MM.1S (cell line): ENCODE results near the gene KSR1.

Source experiments
- DNase-seq: peaks from one replicate; pipeline ENCODE4 v3.0.0-alpha.2; 2015
- H2AFZ ChIP-seq: fragments of 300-600 bp; sonication (generic); 2 replicates; pipeline ENCODE4 v1.6.0; 2016; ENCODE audit warnings: antibody characterized with exemption, low read length
- H3F3A ChIP-seq: fragments of 300-600 bp; sonication (generic); 2 replicates; pipeline ENCODE4 v1.6.1; 2016; ENCODE audit warnings: mild to moderate bottlenecking, antibody characterized with exemption, low read length, moderate library complexity, mixed read lengths; ENCODE audit not compliant: insufficient read depth
- H3K27ac ChIP-seq: fragments of 300-600 bp; sonication (generic); 2 replicates; pipeline ENCODE4 v1.5.1; 2016; ENCODE audit warnings: mild to moderate bottlenecking, low read length
- H3K27me3 ChIP-seq: fragments of 300-600 bp; sonication (generic); replicated peaks from 2 replicates; pipeline ENCODE4 v1.6.0; 2016; ENCODE audit warnings: low read length; ENCODE audit not compliant: insufficient read depth
- H3K36me3 ChIP-seq: fragments of 300-600 bp; sonication (generic); replicated peaks from 2 replicates; pipeline ENCODE4 v1.6.1; 2016; ENCODE audit warnings: mild to moderate bottlenecking, low read length, mixed read lengths; ENCODE audit not compliant: insufficient read depth
- H3K4me1 ChIP-seq: fragments of 300-600 bp; sonication (generic); 2 replicates; pipeline ENCODE4 v1.6.1; 2016; ENCODE audit warnings: low read length, mixed read lengths
- H3K4me2 ChIP-seq: fragments of 300-600 bp; sonication (generic); 2 replicates; pipeline ENCODE4 v1.6.0; 2016; ENCODE audit warnings: low read depth, low read length
- H3K4me3 ChIP-seq: fragments of 300-600 bp; sonication (generic); 2 replicates; pipeline ENCODE4 v1.5.1; 2016; ENCODE audit warnings: low read length, mixed read lengths
- H3K79me2 ChIP-seq: fragments of 300-600 bp; sonication (generic); 2 replicates; pipeline ENCODE4 v1.6.1; 2016; ENCODE audit warnings: mixed run types, low read length, mixed read lengths
- H3K9ac ChIP-seq: fragments of 300-600 bp; sonication (generic); 2 replicates; pipeline ENCODE4 v1.6.1; 2016; ENCODE audit warnings: low read length, mixed read lengths
- H3K9me2 ChIP-seq: fragments of 300-600 bp; sonication (generic); replicated peaks from 2 replicates; pipeline ENCODE4 v1.6.1; 2016; ENCODE audit warnings: mild to moderate bottlenecking, low read length, mixed read lengths; ENCODE audit not compliant: insufficient read depth
- H3K9me3 ChIP-seq: fragments of 300-600 bp; sonication (generic); replicated peaks from 2 replicates; pipeline ENCODE4 v1.6.1; 2016; ENCODE audit warnings: mild to moderate bottlenecking, low read length, mixed read lengths; ENCODE audit not compliant: insufficient read depth
- H4K20me1 ChIP-seq: fragments of 300-600 bp; sonication (generic); 2 replicates; pipeline ENCODE4 v1.6.1; 2016; ENCODE audit warnings: mild to moderate bottlenecking, low read length, moderate library complexity, mixed read lengths; ENCODE audit not compliant: insufficient read depth
- CTCF ChIP-seq: fragments of 300-600 bp; sonication (generic); IDR thresholded peaks from 2 replicates; pipeline ENCODE4 v1.5.1; 2016; ENCODE audit warnings: antibody characterized with exemption, low read length, mixed read lengths
- EZH2 ChIP-seq: fragments of 300-600 bp; sonication (generic); optimal IDR thresholded peaks from 2 replicates; pipeline ENCODE3; 2017; ENCODE audit warnings: low read depth, mild to moderate bottlenecking, antibody characterized with exemption, low read length, mixed read lengths
- EZH2phosphoT487 ChIP-seq: fragments of 300-600 bp; sonication (generic); IDR thresholded peaks from 2 replicates; pipeline ENCODE4 v1.6.1; 2018; ENCODE audit warnings: antibody characterized with exemption, low read length

Gene KSR1

GRCh38 chr17:27577884-27578717, 121.9 kb downstream of the KSR1 start:
- Histone ChIP-seq H3K27ac (no peak overlapping the region), H3K27me3 (no peaks in the 10 kb centered on the region), H3K9me2 (no peaks in the 10 kb centered on the region), H3K9me3 (no peaks in the 10 kb centered on the region), H3K9ac (no peak overlapping the region), H4K20me1 (no peaks in the 10 kb centered on the region), H3K36me3 (no peaks in the 10 kb centered on the region), H2AFZ (no peak overlapping the region), H3K4me1 (no peaks in the 10 kb centered on the region), H3F3A (no peaks in the 10 kb centered on the region), H3K4me2 (no peak overlapping the region), H3K4me3 (no peak overlapping the region), H3K79me2 (no peaks in the 10 kb centered on the region)
- no peak for TF ChIP-seq EZH2phosphoT487
- TF ChIP-seq CTCF = no peak
- no peak for DNase-seq

- Histone ChIP-seq H3K79me2 (no peaks in the 10 kb centered on the region), H3K9ac (no peak overlapping the region), H3K9me3 (no peaks in the 10 kb centered on the region), H3K36me3 (no peaks in the 10 kb centered on the region), H4K20me1 (no peaks in the 10 kb centered on the region), H2AFZ (no peak overlapping the region), H3K9me2 (no peaks in the 10 kb centered on the region), H3K4me2 (no peak overlapping the region), H3F3A (no peaks in the 10 kb centered on the region), H3K4me1 (no peaks in the 10 kb centered on the region), H3K27me3 (no peaks in the 10 kb centered on the region), H3K4me3 (no peak overlapping the region), H3K27ac (no peak overlapping the region)
- DNase-seq = no peak
- TF ChIP-seq EZH2 (no peak), EZH2phosphoT487 (no peak), CTCF (no peak)
These were observed 122.5 kb downstream of the KSR1 start for GRCh38 chr17:27578718-27579085.

DNA sequence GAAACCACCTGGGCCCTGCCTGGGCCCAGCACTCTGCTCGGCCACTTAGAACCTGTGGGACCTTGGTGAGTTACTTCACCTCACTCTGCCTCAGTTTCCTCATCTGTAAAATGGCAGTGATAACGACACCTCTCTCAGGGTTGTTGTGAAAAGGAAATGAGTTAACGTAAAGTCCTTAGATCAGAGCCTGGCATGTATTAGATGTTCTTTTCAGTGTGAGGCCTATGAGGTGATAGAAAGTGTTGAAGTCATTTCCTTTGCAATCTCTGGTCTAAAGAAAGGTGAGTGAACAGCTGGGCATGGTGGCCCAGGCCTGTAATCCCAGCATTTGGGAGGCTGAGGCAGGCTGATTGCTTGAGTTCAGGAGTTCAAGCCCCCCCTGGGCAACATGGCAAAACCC, 123.1 kb downstream of the KSR1 start:
- H3K4me3 ChIP-seq = no peak overlapping the region
- no peaks in the 10 kb centered on the region for H3K9me3 ChIP-seq
- no peaks in the 10 kb centered on the region for H3F3A ChIP-seq
- H3K27me3 ChIP-seq = no peaks in the 10 kb centered on the region
- no peaks in the 10 kb centered on the region for H3K79me2 ChIP-seq
- no peak overlapping the region for H3K4me2 ChIP-seq
- H2AFZ ChIP-seq = no peak overlapping the region
- H3K27ac ChIP-seq = no peak overlapping the region
- no peaks in the 10 kb centered on the region for H3K36me3 ChIP-seq
- no peaks in the 10 kb centered on the region for H3K4me1 ChIP-seq
- TF ChIP-seq CTCF (no peak), EZH2 (no peak)
- no peaks in the 10 kb centered on the region for H4K20me1 ChIP-seq
- H3K9me2 ChIP-seq = no peaks in the 10 kb centered on the region
- no peak overlapping the region for H3K9ac ChIP-seq
- DNase-seq = no peak
